HG03196 (cell line): ENCODE measurements around the gene ABCA4.
"Not testable (repeated sequence)": the region's sequence is repeated elsewhere in the genome, so short reads cannot be mapped to it uniquely, and the experiment has no call there.

ENCODE experiments used
- ATAC-seq: cut with Tn5 transposase; IDR thresholded peaks from one replicate; pipeline ENCODE4 v1.9.1; 2021; ENCODE audit not compliant: unreplicated experiment

Gene ABCA4

DNA sequence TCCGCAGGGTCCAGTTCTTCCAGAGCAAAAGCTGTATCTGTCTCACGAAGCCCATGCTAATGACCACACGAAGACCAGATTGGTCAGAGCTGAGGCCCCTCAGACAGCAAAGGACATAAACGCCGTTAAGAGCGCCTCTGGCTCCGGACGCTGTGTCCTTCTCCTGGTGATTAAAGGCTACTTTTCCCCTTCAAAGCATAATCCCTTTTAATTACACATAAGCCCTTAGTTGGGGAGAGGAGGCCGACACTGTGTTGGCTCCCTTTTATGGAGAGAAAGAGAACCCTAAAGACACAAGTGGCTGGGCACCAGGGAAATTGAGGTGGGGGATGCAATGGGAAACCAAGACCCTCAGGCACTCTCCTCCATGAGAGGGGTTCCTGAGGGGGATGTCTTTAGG lies at the start of gene ABCA4:
ABCA4 (minus strand) TSS at position 158 of the 400 bp plus-strand sequence; CDS start at position 55, 103 bp downstream.
- ATAC-seq, result no peak

DNA sequence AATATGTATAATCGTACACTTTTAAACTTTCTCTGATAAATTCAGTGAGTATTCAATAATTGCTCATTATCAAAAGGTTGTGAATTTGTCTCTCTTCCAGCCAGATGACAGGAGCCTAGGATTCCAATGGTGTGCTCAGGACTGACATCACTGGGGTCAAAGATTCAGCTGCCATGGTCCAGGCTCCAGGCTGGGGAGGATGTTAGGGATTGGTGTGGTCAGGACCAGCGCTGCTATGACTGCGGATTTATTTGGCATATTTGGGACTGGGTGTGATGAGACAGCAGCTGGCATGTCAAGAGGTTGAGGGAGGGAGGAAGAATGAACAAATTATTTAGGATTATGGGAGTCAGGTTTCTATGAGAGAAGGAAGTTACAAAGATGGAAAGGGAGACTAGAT lies 48.2 kb upstream of the ABCA4 start:
- no peak for ATAC-seq

GRCh38 chr1:94165843-94166242 lies 44.9 kb upstream of the ABCA4 start:
- ATAC-seq, result no peak

- ATAC-seq, result not testable (repeated sequence)
Measured at GRCh38 chr1:94164885-94165284, 43.9 kb upstream of the ABCA4 start.

- not testable (repeated sequence) for ATAC-seq
Measured at GRCh38 chr1:94164121-94164520, 43.2 kb upstream of the ABCA4 start.

- ATAC-seq, result not testable (repeated sequence)
Measured at GRCh38 chr1:94163249-94163648, 42.3 kb upstream of the ABCA4 start.

- ATAC-seq, result no peak
Measured at GRCh38 chr1:94160811-94161210, 39.9 kb upstream of the ABCA4 start.

GRCh38 chr1:94156096-94156625 lies 35.2 kb upstream of the ABCA4 start:
- ATAC-seq, result no peak

GRCh38 chr1:94154989-94155388 lies 34.0 kb upstream of the ABCA4 start:
- ATAC-seq, result no peak

- ATAC-seq, result no peak
Measured at GRCh38 chr1:94153133-94153532, 32.2 kb upstream of the ABCA4 start.

DNA sequence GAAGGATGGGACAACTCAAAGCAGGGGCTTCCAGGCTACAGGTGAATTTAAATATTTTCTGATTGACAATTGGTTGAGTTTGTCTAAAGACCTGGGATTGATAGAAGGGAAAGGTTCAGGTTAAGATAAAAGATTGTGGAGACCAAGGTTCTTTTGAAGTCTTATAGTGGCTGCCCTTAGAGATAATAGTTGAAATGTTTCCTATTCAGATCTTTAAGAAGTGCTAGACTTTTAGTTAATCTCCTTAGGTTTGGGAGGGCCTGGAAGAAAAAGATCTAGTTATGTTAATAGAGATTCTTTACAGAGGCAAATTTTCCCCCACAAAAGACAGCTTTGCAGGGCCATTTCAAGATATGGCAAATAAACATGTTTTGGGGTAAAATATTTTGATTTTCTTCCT lies 28.2 kb upstream of the ABCA4 start:
- not testable (repeated sequence) for ATAC-seq

DNA sequence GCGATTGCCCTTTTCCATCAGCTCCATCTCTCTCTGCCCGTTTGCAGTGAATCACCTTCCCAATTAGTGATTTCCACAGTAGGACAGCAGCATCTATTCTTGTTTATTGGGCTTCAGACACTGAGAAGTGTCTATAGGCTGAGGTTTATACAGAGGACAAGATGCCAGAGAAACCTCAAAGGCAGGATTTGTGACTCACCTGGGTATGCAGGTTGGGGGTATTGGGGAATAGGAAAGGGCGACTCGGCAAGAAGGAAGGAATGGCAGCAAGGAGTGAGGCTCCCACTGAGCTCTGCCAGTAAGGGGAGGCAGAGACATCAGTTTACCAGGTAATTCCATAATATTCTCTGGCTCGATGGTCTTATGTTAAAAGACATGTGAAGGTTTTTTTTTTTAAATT lies 25.3 kb upstream of the ABCA4 start:
- no peak for ATAC-seq

DNA sequence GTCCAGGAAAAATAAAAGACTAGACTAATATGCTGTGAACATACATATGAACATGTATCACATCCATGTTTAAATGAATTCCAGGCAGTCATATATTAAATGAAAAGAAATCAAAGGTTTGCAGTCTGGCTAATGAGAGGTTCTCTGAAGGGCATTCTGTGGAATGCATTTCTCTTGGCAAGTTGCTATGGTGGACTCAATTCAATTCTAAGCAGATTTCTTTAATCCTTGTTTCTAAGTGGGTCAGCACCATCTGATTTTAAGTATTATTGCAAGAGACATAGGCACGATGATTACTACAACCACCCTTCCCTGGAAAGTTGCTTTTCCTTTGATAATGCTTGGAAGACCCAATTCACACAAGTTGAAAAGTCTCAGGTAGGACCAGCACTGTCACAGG lies 23.9 kb upstream of the ABCA4 start:
- ATAC-seq, result no peak

- no peak for ATAC-seq
Measured at GRCh38 chr1:94143809-94144176, 22.8 kb upstream of the ABCA4 start.

- no peak for ATAC-seq
Measured at GRCh38 chr1:94143173-94143808, 22.3 kb upstream of the ABCA4 start.

DNA sequence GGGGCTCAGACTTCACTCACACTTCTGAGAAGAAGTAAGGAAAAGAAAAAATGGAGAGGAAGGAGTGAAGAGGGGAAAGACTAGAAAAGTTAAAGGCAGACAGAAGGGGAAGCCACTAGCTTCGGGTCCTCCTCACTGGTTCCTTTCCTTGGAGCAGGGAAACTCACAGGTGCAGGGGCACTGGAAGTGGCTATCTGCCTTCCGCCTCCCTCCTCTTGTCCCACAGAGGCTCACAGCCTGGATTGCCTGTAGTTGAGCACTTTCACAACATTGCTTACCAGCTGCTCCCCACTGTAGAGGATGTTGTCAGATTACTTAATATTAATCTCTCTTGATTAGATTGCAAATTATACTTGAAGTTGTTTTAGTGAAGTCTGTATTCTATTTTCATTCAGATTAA lies 21.6 kb upstream of the ABCA4 start:
- no peak for ATAC-seq

- no peak for ATAC-seq
Measured at GRCh38 chr1:94142022-94142421, 21.1 kb upstream of the ABCA4 start.

DNA sequence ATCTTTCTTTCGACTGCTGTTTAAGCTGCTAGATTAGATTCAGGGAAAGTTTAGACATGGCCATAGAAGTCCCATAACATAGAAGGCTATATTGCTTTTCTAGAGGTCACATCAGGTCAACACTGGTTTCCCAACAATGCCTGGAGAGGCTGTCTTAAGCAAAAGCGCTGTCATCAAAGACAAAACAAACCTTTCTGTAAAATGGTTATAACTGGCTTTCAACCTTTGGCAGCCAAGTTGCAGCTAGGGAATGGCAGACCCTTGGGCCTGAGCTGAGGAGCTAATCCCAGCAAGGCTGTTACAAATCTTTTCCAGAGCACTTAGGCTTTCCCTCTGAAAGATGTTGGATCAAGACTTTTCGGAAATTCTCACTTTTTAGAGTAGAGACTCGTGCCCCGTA lies 11.2 kb upstream of the ABCA4 start:
- no peak for ATAC-seq

GRCh38 chr1:94130851-94131595 lies 10.1 kb upstream of the ABCA4 start:
- no peak for ATAC-seq

DNA sequence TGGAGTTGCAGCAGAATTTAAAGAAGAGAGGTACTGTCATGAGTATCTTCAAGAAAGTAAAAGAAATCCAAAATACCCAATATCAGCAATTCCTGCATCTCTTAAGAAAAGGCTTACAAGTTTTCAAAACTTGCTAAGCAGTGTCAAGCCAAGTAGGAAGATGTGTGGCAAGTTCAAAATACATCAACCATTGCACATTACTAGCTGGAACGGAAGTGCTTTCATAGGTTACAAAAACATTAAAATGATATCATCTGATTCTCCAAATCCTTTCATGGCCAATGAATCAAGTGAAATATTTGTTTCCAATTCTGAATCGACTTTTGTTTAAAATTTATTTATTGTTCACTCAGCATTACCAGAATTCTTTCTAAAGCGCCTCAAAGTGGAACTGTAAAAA lies 5.7 kb upstream of the ABCA4 start:
- no peak for ATAC-seq

DNA sequence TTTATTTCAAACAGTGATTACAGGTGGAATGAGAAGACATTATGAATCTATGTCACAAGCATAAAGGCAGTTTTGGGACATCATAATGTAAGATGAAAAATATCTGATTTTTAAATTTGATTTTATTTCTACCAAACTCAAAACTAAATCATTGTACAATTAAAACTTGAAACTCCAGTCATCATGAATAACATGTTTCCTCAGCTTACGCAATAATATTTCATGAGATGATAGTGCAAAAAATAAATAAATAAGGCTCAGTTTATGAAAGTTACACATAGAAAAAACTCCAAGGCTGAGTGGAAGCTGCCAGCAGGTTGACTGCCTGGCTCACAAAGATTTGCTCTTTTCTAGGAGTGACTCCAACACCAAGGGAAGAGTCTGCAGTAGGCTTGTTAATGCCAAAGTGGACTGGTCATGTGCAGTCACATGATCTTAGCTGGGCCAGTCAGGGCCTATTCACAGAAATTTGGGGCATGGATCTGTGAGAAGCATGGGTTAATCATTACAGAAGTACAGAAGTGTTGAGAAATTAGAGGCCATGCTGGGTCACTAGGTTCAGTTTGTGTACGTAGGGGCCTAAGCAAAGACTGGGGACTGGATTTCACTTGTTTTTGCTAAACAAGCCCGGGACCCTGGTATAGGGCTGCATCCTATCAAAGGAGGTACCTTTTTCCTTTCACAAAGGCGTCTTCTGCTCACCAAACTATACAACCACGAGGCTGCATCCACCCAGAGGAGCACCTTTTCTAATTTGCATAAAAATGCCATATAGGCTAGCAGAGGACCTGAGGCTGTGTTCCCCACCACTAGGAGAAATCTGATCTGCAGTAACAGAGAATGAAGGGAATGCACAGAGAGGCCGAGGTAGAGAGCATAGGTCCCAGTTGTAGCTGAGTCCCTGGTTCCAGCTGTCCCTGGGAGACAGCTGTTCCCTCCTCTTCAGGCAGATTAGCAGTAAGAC lies 4.9 kb upstream of the ABCA4 start:
- ATAC-seq, result no peak
